PC-3 (cell line): ENCODE results near the gene ESR1. TPM values are rescaled to one million over a fixed set of nuclear protein-coding genes. Genes with fewer than 3 reads are reported as not detected.

Experiments
- ATAC-seq: fragments of 200-7000 bp; cut with Tn5 transposase; 2 replicates; pipeline ENCODE4 v1.9.1; 2020; ENCODE audit warnings: mild to moderate bottlenecking, moderate library complexity
- BruUV-seq: library from RNA; stranded (reverse); fragments of 400-500 nt; replicated peaks from 2 replicates; lab custom pipeline; 2021; lab: Mats Ljungman, UMichigan
- CTCF ChIA-PET: fragments of 300-600 bp; sonication (Branson Sonifier 250); formaldehyde crosslinking; loops from one replicate; lab custom pipeline; 2022; ENCODE audit warnings: antibody characterized with exemption; lab: Charles Lee
- POLR2A ChIA-PET: fragments of 300-600 bp; sonication (Branson Sonifier 250); formaldehyde crosslinking; loops from one replicate; lab custom pipeline; 2022; ENCODE audit warnings: antibody characterized with exemption; ENCODE audit not compliant: unreplicated experiment; lab: Charles Lee
- DNase-seq: peaks from one replicate; pipeline ENCODE4 v3.0.0-alpha.2; 2015
- H2AFZ ChIP-seq: fragments of 300-600 bp; sonication (generic); 2 replicates; pipeline ENCODE4 v1.6.0; 2016; ENCODE audit warnings: antibody characterized with exemption, low read length
- H3F3A ChIP-seq: fragments of 300-600 bp; sonication (generic); one replicate; pipeline ENCODE4 v1.6.0; 2017; ENCODE audit warnings: antibody characterized with exemption, low read length, control low read depth, mild to moderate bottlenecking; ENCODE audit not compliant: unreplicated experiment
- H3K27ac ChIP-seq: fragments of 300-600 bp; sonication (generic); 2 replicates; pipeline ENCODE4 v1.5.1; 2016; ENCODE audit warnings: mild to moderate bottlenecking, low read length
- H3K27me3 ChIP-seq: fragments of 300-600 bp; sonication (generic); 2 replicates; pipeline ENCODE4 v1.6.1; 2016; ENCODE audit warnings: low read length, mixed read lengths
- H3K36me3 ChIP-seq: fragments of 300-600 bp; sonication (generic); 2 replicates; pipeline ENCODE4 v1.6.1; 2016; ENCODE audit warnings: low read depth, mixed run types, low read length, mixed read lengths
- H3K4me1 ChIP-seq: fragments of 300-600 bp; sonication (generic); 2 replicates; pipeline ENCODE4 v1.5.1; 2016; ENCODE audit warnings: low read length; ENCODE audit not compliant: insufficient read depth
- H3K4me2 ChIP-seq: fragments of 300-600 bp; sonication (generic); 2 replicates; pipeline ENCODE4 v1.6.0; 2016; ENCODE audit warnings: low read length
- H3K4me3 ChIP-seq: fragments of 300-600 bp; sonication (generic); 2 replicates; pipeline ENCODE4 v1.5.1; 2016; ENCODE audit warnings: mild to moderate bottlenecking, low read length, mixed read lengths
- H3K79me2 ChIP-seq: fragments of 300-600 bp; sonication (generic); 2 replicates; pipeline ENCODE4 v1.6.1; 2017; ENCODE audit warnings: low read length, mixed read lengths
- H3K9ac ChIP-seq: fragments of 300-600 bp; sonication (generic); 2 replicates; pipeline ENCODE4 v1.6.0; 2016; ENCODE audit warnings: mild to moderate bottlenecking, low read length
- H3K9me2 ChIP-seq: fragments of 300-600 bp; sonication (generic); replicated peaks from 2 replicates; pipeline ENCODE4 v1.6.1; 2016; ENCODE audit warnings: mixed run types, low read length, mixed read lengths
- H3K9me3 ChIP-seq: fragments of 300-600 bp; sonication (generic); 2 replicates; pipeline ENCODE4 v1.6.1; 2016; ENCODE audit warnings: low read length, mixed read lengths
- H4K20me1 ChIP-seq: fragments of 300-600 bp; sonication (generic); 2 replicates; pipeline ENCODE4 v1.6.1; 2016; ENCODE audit warnings: low read length, mixed read lengths
- CTCF ChIP-seq: fragments of 300-600 bp; sonication (generic); conservative IDR thresholded peaks from 2 replicates; pipeline ENCODE4 v1.5.1; 2017; ENCODE audit warnings: antibody characterized with exemption, low read depth, mild to moderate bottlenecking, low read length
- EZH2 ChIP-seq: fragments of 300-600 bp; sonication (generic); IDR thresholded peaks from one replicate; pipeline ENCODE4 v1.6.1; 2017; ENCODE audit warnings: antibody characterized with exemption, mild to moderate bottlenecking, low read length; ENCODE audit not compliant: unreplicated experiment
- EZH2phosphoT487 ChIP-seq: fragments of 300-600 bp; sonication (generic); IDR thresholded peaks from 2 replicates; pipeline ENCODE4 v1.6.1; 2018; ENCODE audit warnings: mild to moderate bottlenecking, antibody characterized with exemption, low read length, borderline replicate concordance
- intact Hi-C: fragments of 100-400 bp; cut with micrococcal nuclease; formaldehyde crosslinking; loops from 2 replicates; pipeline ENCODE4 v1.9.0; 2023
- total RNA-seq: library from RNA; depleted of rRNA; stranded (reverse); fragments of >200 nt; gene quantifications from 2 replicates; pipeline ENCODE4 v1.2.3, GENCODE V29; 2014

The ESR1 gene
- total RNA-seq, 1 experiment from 2014 or later, result 5.9 TPM

GRCh38 chr6:152176268-152176667 is 368.8 kb downstream of the ESR1 start:
- H3K36me3 ChIP-seq, result no peaks in the 10 kb centered on the region
- H3K27me3 ChIP-seq, result no peaks in the 10 kb centered on the region
- no peak for ATAC-seq
- no peaks in the 10 kb centered on the region for H3K9me3 ChIP-seq
- ChIA-PET CTCF (no interaction called here), POLR2A (no interaction called here)
- H3K27ac ChIP-seq, result no peak overlapping the region
- no peak overlapping the region for H2AFZ ChIP-seq
- no peaks in the 10 kb centered on the region for H3F3A ChIP-seq
- intact Hi-C loops, result no loop called here
- H3K9ac ChIP-seq, result no peak overlapping the region
- no peak for DNase-seq
- no peaks in the 10 kb centered on the region for H4K20me1 ChIP-seq
- H3K79me2 ChIP-seq, result no peaks in the 10 kb centered on the region
- no peak overlapping the region for H3K4me2 ChIP-seq
- H3K4me3 ChIP-seq, result no peak overlapping the region
- no TSS peak for BruUV-seq
- no peaks in the 10 kb centered on the region for H3K9me2 ChIP-seq
- TF ChIP-seq EZH2phosphoT487 (no peak), EZH2 (no peak), CTCF (no peak)
- H3K4me1 ChIP-seq, result peaks cover 16% of the 10 kb centered on the region
